ENCODE measurements around the gene SPCS1. TPM values are rescaled to one million over a fixed set of nuclear protein-coding genes. Genes with fewer than 3 reads are reported as not detected.

SPCS1 gene
- 62.4 TPM for total RNA-seq (ENCODE audit: unreplicated experiment)
- long read RNA-seq, full-length matches to known transcripts = 105 of 116 reads
- long read RNA-seq, partial matches to known transcripts = 2 of 116 reads
- long read RNA-seq, other reads (novel, unspliced or antisense) = 9 of 116 reads

GRCh38 chr3:52705688-52706686 is at the start of gene SPCS1, which contains the start of gene GLT8D1:
Gene SPCS1 (plus strand): TSS chr3:52706106. CDS start chr3:52706247, 141 bp downstream.
Gene GLT8D1 (minus strand): TSS chr3:52705791. CDS start chr3:52700460, 5,331 bp downstream.
- peak within 1 kb of the TSS; percentile 97 for H3K4me3 Mint-ChIP-seq (ENCODE audit: unreplicated experiment)
- peak within 1 kb of the TSS; percentile 87 for H3K27ac Mint-ChIP-seq (ENCODE audit: unreplicated experiment)
- DNase-seq = peak; percentile 87
- H3K4me1 Mint-ChIP-seq (ENCODE audit: low read depth, unreplicated experiment) = peaks cover 5% of the 10 kb centered on the region
- H3K27me3 Mint-ChIP-seq (ENCODE audit: unreplicated experiment) = peaks cover 5% of the 10 kb centered on the region
- no peak for TF ChIP-seq CTCF (IDR thresholded peaks at IDR 0.05; ENCODE audit: partially characterized antibody, unreplicated experiment)
- no peaks in the 10 kb centered on the region for H3K36me3 Mint-ChIP-seq (ENCODE audit: unreplicated experiment)
- peaks cover 7% of the 10 kb centered on the region for H3K9me3 Mint-ChIP-seq (ENCODE audit: unreplicated experiment)

- no peaks in the 10 kb centered on the region for H3K9me3 Mint-ChIP-seq (ENCODE audit: unreplicated experiment)
- no peak overlapping the region for H3K4me3 Mint-ChIP-seq (ENCODE audit: unreplicated experiment)
- TF ChIP-seq CTCF (IDR thresholded peaks at IDR 0.05; ENCODE audit: partially characterized antibody, unreplicated experiment) = no peak
- peaks cover 5% of the 10 kb centered on the region for H3K36me3 Mint-ChIP-seq (ENCODE audit: unreplicated experiment)
- DNase-seq = no peak
- no peaks in the 10 kb centered on the region for H3K27me3 Mint-ChIP-seq (ENCODE audit: unreplicated experiment)
- no peaks in the 10 kb centered on the region for H3K4me1 Mint-ChIP-seq (ENCODE audit: low read depth, unreplicated experiment)
- no peak overlapping the region for H3K27ac Mint-ChIP-seq (ENCODE audit: unreplicated experiment)
Measured at GRCh38 chr3:52660046-52660445, 45.9 kb upstream of the SPCS1 start.

- TF ChIP-seq CTCF (IDR thresholded peaks at IDR 0.05; ENCODE audit: partially characterized antibody, unreplicated experiment) = no peak
- no peak for DNase-seq
- Mint-ChIP-seq H3K27me3 (ENCODE audit: unreplicated experiment) (no peaks in the 10 kb centered on the region), H3K9me3 (ENCODE audit: unreplicated experiment) (no peaks in the 10 kb centered on the region), H3K4me1 (ENCODE audit: low read depth, unreplicated experiment) (no peaks in the 10 kb centered on the region), H3K27ac (ENCODE audit: unreplicated experiment) (no peak overlapping the region), H3K4me3 (ENCODE audit: unreplicated experiment) (no peak overlapping the region), H3K36me3 (ENCODE audit: unreplicated experiment) (peaks cover 5% of the 10 kb centered on the region)
Measured at GRCh38 chr3:52663098-52663497, 42.8 kb upstream of the SPCS1 start.

- Mint-ChIP-seq H3K4me1 (ENCODE audit: low read depth, unreplicated experiment) (no peaks in the 10 kb centered on the region), H3K9me3 (ENCODE audit: unreplicated experiment) (peaks cover 1% of the 10 kb centered on the region), H3K4me3 (ENCODE audit: unreplicated experiment) (no peak overlapping the region), H3K27ac (ENCODE audit: unreplicated experiment) (no peak overlapping the region), H3K27me3 (ENCODE audit: unreplicated experiment) (no peaks in the 10 kb centered on the region), H3K36me3 (ENCODE audit: unreplicated experiment) (peaks cover 5% of the 10 kb centered on the region)
- no peak for DNase-seq
- TF ChIP-seq CTCF (IDR thresholded peaks at IDR 0.05; ENCODE audit: partially characterized antibody, unreplicated experiment) = no peak
Measured at GRCh38 chr3:52670621-52671521, 35.0 kb upstream of the SPCS1 start.
